Measurements from ENCODE around the gene CDCA4.

- TF ChIP-seq CTCF (conservative IDR thresholded peaks at IDR 0.05 in 1 of 2, IDR thresholded peaks at IDR 0.05 in 1 of 2; ENCODE audit: extremely low read depth in 1 of 2, insufficient read depth in 1 of 2, low read depth in 1 of 2, low read length in 2 of 2) (no peak), EZH2 (IDR thresholded peaks at IDR 0.05; ENCODE audit: borderline replicate concordance, low read length) (no peak)
Measured at GRCh38 chr14:104992501-104992900, 28.4 kb downstream of the CDCA4 start.
